ENCODE measurements around the gene FBXW9.

DNA sequence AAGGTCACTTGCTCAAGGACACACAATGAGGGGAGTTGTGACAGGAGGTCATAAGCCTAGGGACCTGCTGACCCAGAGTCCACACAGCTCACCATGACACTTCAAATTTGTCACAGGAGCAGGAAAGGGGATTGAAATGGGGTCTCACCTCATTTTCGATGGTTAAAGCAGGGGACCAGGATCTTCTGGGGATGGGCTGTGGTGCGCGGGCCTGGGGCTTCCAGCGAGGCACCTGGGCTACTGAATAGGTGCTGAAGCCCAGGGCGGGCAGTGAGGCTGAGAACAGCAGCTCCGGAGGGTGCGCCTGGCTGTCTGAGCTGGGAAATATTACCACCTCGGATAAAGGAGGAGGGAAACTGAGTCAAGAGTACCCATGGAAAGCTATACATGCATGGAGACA, 40.9 kb downstream of the FBXW9 start:
- TF ChIP-seq FOXM1 (IDR thresholded peaks at IDR 0.05; ENCODE audit: borderline replicate concordance) (no peak), L3MBTL2 (conservative IDR thresholded peaks at IDR 0.05) (no peak), BHLHE40 (IDR thresholded peaks at IDR 0.05; ENCODE audit: borderline replicate concordance) (no peak), FOXK2 (IDR thresholded peaks at IDR 0.05) (no peak), NFRKB (IDR thresholded peaks at IDR 0.05) (no peak), ARNT (IDR thresholded peaks at IDR 0.05) (no peak), SP1 (IDR thresholded peaks at IDR 0.05) (no peak), ELF4 (IDR thresholded peaks at IDR 0.05) (no peak), ZNF384 (IDR thresholded peaks at IDR 0.05) (no peak), CTBP1 (IDR thresholded peaks at IDR 0.05; ENCODE audit: borderline replicate concordance) (no peak), LEF1 (IDR thresholded peaks at IDR 0.05; ENCODE audit: borderline replicate concordance) (no peak), FOXA1 (IDR thresholded peaks at IDR 0.05) (no peak), PKNOX1 (IDR thresholded peaks at IDR 0.05) (no peak), TARDBP (IDR thresholded peaks at IDR 0.05) (no peak)

Data from HEK293T (cell line).